SK-N-SH (cell line): ENCODE data around the gene TFB1M. TPM values are rescaled to one million over a fixed set of nuclear protein-coding genes. Genes with fewer than 3 reads are reported as not detected.

Experiments used
- CTCF ChIA-PET: fragments of 300-600, 350-600 bp; formaldehyde crosslinking; extraction: SDS; loops from one replicate; lab custom pipeline; 2021; lab: Yijun Ruan, JAX
- POLR2A ChIA-PET: fragments of 350-600 bp; sonication (Branson Sonifier 250); formaldehyde crosslinking; extraction: SDS; loops from one replicate; lab custom pipeline; 2020; ENCODE audit warnings: antibody characterized with exemption, inconsistent platforms; lab: Yijun Ruan, JAX
- DNase-seq: peaks from one replicate; pipeline ENCODE4 v3.0.0; 2012
- H2AFZ ChIP-seq: fragments of 200-600 bp; sonication (generic); 2 replicates; pipeline ENCODE4 v1.8.1; 2016; ENCODE audit warnings: antibody characterized with exemption, mild to moderate bottlenecking, low read depth
- H3F3A ChIP-seq: fragments of 200-600 bp; sonication (generic); replicated peaks from 2 replicates; pipeline ENCODE3; 2016; ENCODE audit warnings: antibody characterized with exemption, mild to moderate bottlenecking; ENCODE audit not compliant: insufficient read depth
- H3K27ac ChIP-seq, 2 experiments: fragments of 200-500 bp in 1 of 2; fragments of 200-600 bp in 1 of 2; sonication (Bioruptor generic) in 1 of 2; sonication (generic), shearing (Covaris generic) in 1 of 2; 2 replicates each; pipeline versions ENCODE4 v1.5.1 to v1.6.1; 2014 to 2016; ENCODE audit warnings: low read depth in 2 of 2, inconsistent platforms in 1 of 2, low read length in 1 of 2, mild to moderate bottlenecking in 1 of 2, mixed read lengths in 1 of 2
- H3K27me3 ChIP-seq: fragments of 200-600 bp; sonication (generic), shearing (Covaris generic); 2 replicates; pipeline ENCODE4 v1.6.1; 2016; ENCODE audit warnings: mixed run types; ENCODE audit not compliant: insufficient read depth
- H3K36me3 ChIP-seq, 2 experiments: fragments of 200-500 bp in 1 of 2; fragments of 200-600 bp in 1 of 2; sonication (Bioruptor generic) in 1 of 2; sonication (generic) in 1 of 2; replicated peaks in 1 of 2; 2 replicates each; pipeline versions ENCODE3 to v1.5.1; 2014 to 2016; ENCODE audit warnings: low read length in 1 of 2, mild to moderate bottlenecking in 1 of 2; ENCODE audit not compliant: insufficient read depth in 2 of 2, control insufficient read depth in 1 of 2
- H3K4me1 ChIP-seq, 2 experiments: fragments of 200-500 bp in 1 of 2; fragments of 200-600 bp in 1 of 2; sonication (Bioruptor generic) in 1 of 2; sonication (generic), shearing (Covaris generic) in 1 of 2; 2 replicates each; pipeline versions ENCODE4 v1.5.1 to v1.6.1; 2014 to 2016; ENCODE audit warnings: low read depth in 1 of 2, low read length in 1 of 2, mixed run types in 1 of 2; ENCODE audit not compliant: insufficient read depth in 2 of 2, control insufficient read depth in 1 of 2
- H3K4me2 ChIP-seq: fragments of 200-600 bp; sonication (generic), shearing (Covaris generic); 2 replicates; pipeline ENCODE4 v1.6.1; 2017; ENCODE audit warnings: mixed run types
- H3K4me3 ChIP-seq, 2 experiments: fragments of 200-500 bp in 1 of 2; fragments of 200-600 bp in 1 of 2; sonication (Bioruptor generic) in 1 of 2; sonication (generic), shearing (Covaris generic) in 1 of 2; 2 replicates each; pipeline versions ENCODE4 v1.5.1 to v1.8.1; 2014 to 2016; ENCODE audit warnings: low read depth in 2 of 2, inconsistent platforms in 1 of 2, low read length in 1 of 2, mild to moderate bottlenecking in 1 of 2, mixed read lengths in 1 of 2, moderate library complexity in 1 of 2
- H3K79me2 ChIP-seq: fragments of 200-600 bp; sonication (generic); 2 replicates; pipeline ENCODE4 v1.8.1; 2017; ENCODE audit warnings: mild to moderate bottlenecking; ENCODE audit not compliant: insufficient read depth
- H3K9ac ChIP-seq: fragments of 200-600 bp; sonication (generic); 2 replicates; pipeline ENCODE4 v1.6.1; 2017; ENCODE audit warnings: mixed run types
- H3K9me2 ChIP-seq: fragments of 200-600 bp; sonication (generic); 2 replicates; pipeline ENCODE4 v1.6.1; 2017; ENCODE audit warnings: mixed run types
- H3K9me3 ChIP-seq: fragments of 200-600 bp; sonication (generic); 2 replicates; pipeline ENCODE4 v1.6.1; 2017; ENCODE audit warnings: mixed run types, mild to moderate bottlenecking, moderate library complexity
- H4K20me1 ChIP-seq: fragments of 200-600 bp; sonication (generic); 2 replicates; pipeline ENCODE4 v1.6.1; 2017; ENCODE audit warnings: mild to moderate bottlenecking, mixed run types; ENCODE audit not compliant: insufficient read depth
- CHD2 ChIP-seq: fragments of 150-350 bp; IDR thresholded peaks from 2 replicates; pipeline ENCODE4 v1.6.1; 2018; ENCODE audit warnings: low read length; ENCODE audit not compliant: partially characterized antibody
- EP300 ChIP-seq, 2 experiments: IDR thresholded peaks; 2 replicates each; pipeline versions ENCODE4 v1.4.0 to v1.6.1; 2012; ENCODE audit warnings: borderline replicate concordance in 1 of 2, low read depth in 1 of 2, low read length in 1 of 2
- EZH2phosphoT487 ChIP-seq: fragments of 200-600 bp; sonication (generic); IDR thresholded peaks from 2 replicates; pipeline ENCODE4 v1.6.1; 2017; ENCODE audit warnings: low read depth, mixed run types, mild to moderate bottlenecking, antibody characterized with exemption, moderate library complexity, borderline replicate concordance
- FOSL2 ChIP-seq: IDR thresholded peaks from 2 replicates; pipeline ENCODE4 v1.4.0; 2012; ENCODE audit warnings: low read depth, mild to moderate bottlenecking, moderate library complexity, borderline replicate concordance
- FOXJ3 ChIP-seq: sonication (generic); formaldehyde crosslinking; IDR thresholded peaks from 2 replicates; pipeline ENCODE4 v1.5.1; 2020; ENCODE audit warnings: mild to moderate bottlenecking, missing genetic modification reagents
- FOXM1 ChIP-seq: IDR thresholded peaks from 2 replicates; pipeline ENCODE4 v1.4.0; 2012; ENCODE audit warnings: low read depth, mild to moderate bottlenecking
- GABPA ChIP-seq: IDR thresholded peaks from 2 replicates; pipeline ENCODE4 v1.4.0; 2012; ENCODE audit warnings: low read depth, mild to moderate bottlenecking
- GATA2 ChIP-seq: sonication (generic); formaldehyde crosslinking; IDR thresholded peaks from 2 replicates; pipeline ENCODE4 v1.5.0; 2020; ENCODE audit warnings: mild to moderate bottlenecking, missing genetic modification reagents
- IRF3 ChIP-seq: fragments of 150-350 bp; IDR thresholded peaks from 2 replicates; pipeline ENCODE4 v1.6.1; 2016; ENCODE audit warnings: mild to moderate bottlenecking, low read depth, low read length
- MEF2A ChIP-seq: IDR thresholded peaks from 2 replicates; pipeline ENCODE4 v1.4.0; 2012; ENCODE audit warnings: low read depth, borderline replicate concordance
- NRF1 ChIP-seq: IDR thresholded peaks from 2 replicates; pipeline ENCODE4 v1.6.1; 2012; ENCODE audit warnings: low read depth, mild to moderate bottlenecking, low read length
- PBX3 ChIP-seq: IDR thresholded peaks from 2 replicates; pipeline ENCODE4; 2012
- POLR2AphosphoS5 ChIP-seq: IDR thresholded peaks from 2 replicates; pipeline ENCODE4 v1.6.1; 2012; ENCODE audit warnings: low read depth, low read length
- RAD21 ChIP-seq: IDR thresholded peaks from 2 replicates; pipeline ENCODE4 v1.6.1; 2012; ENCODE audit warnings: mild to moderate bottlenecking, low read length
- REST ChIP-seq: IDR thresholded peaks from 2 replicates; pipeline ENCODE4 v1.6.1; 2012; ENCODE audit warnings: mild to moderate bottlenecking, low read depth, low read length, moderate library complexity
- RFX5 ChIP-seq: IDR thresholded peaks from 2 replicates; pipeline ENCODE4 v1.6.1; 2012; ENCODE audit warnings: mild to moderate bottlenecking, improper control_type of control experiment, low read length
- RXRA ChIP-seq: IDR thresholded peaks from 2 replicates; pipeline ENCODE4 v1.4.0; 2012; ENCODE audit warnings: low read depth, mild to moderate bottlenecking, borderline replicate concordance
- SIN3A ChIP-seq: IDR thresholded peaks from 2 replicates; pipeline ENCODE4 v1.6.1; 2012; ENCODE audit warnings: low read depth, mild to moderate bottlenecking, low read length, moderate library complexity, borderline replicate concordance
- SMC3 ChIP-seq: IDR thresholded peaks from 2 replicates; pipeline ENCODE4 v1.6.1; 2012; ENCODE audit warnings: low read depth, low read length, improper control_type of control experiment
- TAF1 ChIP-seq: IDR thresholded peaks from 2 replicates; pipeline ENCODE4 v1.6.1; 2012; ENCODE audit warnings: low read depth, mild to moderate bottlenecking, low read length, moderate library complexity, borderline replicate concordance
- TCF12 ChIP-seq: IDR thresholded peaks from 2 replicates; pipeline ENCODE4 v1.4.0; 2012
- TEAD4 ChIP-seq: IDR thresholded peaks from 2 replicates; pipeline ENCODE4 v1.4.0; 2012; ENCODE audit warnings: mild to moderate bottlenecking, borderline replicate concordance; ENCODE audit not compliant: insufficient read depth
- YY1 ChIP-seq: IDR thresholded peaks from 2 replicates; pipeline ENCODE4 v1.4.0; 2012; ENCODE audit warnings: low read depth, mild to moderate bottlenecking
- WGBS: methylation state at CpG from one replicate; pipeline ENCODE4 v1.1.6; 2017; ENCODE audit warnings: low lambda C conversion rate; 5-methylcytosine and 5-hydroxymethylcytosine counted together
- polyA plus RNA-seq, 3 experiments: library from polyadenylated mRNA; depleted of rRNA; stranded (reverse); fragments of >200 nt; gene quantifications; 2 replicates each; pipeline ENCODE4 v1.2.3, GENCODE V29; 2012
- TF ChIP-seq, protein P1 (sequence below): IDR thresholded peaks from 2 replicates; pipeline ENCODE4 v1.4.0; 2012; ENCODE audit warnings: low read depth
- TF ChIP-seq, protein P2 (sequence below): fragments of 200-600 bp; sonication (generic); IDR thresholded peaks from 2 replicates; pipeline ENCODE4 v1.6.1; 2017; ENCODE audit warnings: antibody characterized with exemption, mild to moderate bottlenecking, moderate library complexity

Gene TFB1M
- 28.4 and 36.1 TPM in 2 replicates for polyA plus RNA-seq (2012; rRNA removed)
- polyA plus RNA-seq (2012; cell fraction: cytosol; rRNA removed) = 29.4 and 31.6 TPM in 2 replicates
- polyA plus RNA-seq (2012; cell fraction: nucleus; rRNA removed) = 64.7 and 89.2 TPM in 2 replicates

DNA sequence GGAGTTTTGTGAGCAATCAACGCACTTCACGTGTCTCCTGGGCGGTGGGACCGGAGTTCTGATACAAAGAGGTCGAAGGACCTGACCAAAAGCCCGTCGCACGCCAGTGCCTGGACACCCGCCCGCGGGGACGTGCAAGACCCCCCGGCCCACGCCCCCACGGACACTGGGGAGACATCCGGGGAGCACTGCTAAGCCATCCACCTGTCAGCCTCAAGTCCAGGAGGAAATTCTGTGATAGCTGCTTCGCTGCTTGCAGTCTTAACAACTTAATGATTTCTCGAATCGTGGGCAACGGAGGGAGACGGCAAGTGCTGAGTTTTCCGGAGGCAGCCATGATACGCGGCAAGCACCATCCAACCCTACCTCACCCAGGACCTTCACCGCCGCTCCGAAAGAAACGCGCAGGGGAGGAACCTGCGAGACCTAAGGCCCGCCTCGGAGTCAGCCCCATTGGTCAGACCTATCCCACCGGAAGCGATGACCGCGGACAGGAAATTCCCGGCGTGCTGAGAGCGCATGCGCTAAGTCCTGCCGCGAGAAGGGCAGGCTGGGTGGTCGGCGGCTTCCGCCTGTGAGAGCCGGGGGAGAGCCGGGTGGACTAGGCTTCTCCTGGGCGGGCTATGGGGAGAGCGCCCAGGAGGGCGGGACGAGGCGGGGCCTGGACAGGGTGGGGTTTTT, at the start of gene TFB1M:
Gene TFB1M, minus strand, starts transcription at position 393 of the 681 bp plus-strand sequence. Its CDS starts 56 bp downstream, at position 337.
- Histone ChIP-seq H3K27me3 (no peaks in the 10 kb centered on the region), H3K4me1 (peaks cover 15 to 22% of the 10 kb centered on the region in 2 experiments), H3K36me3 (peaks cover 21 to 31% of the 10 kb centered on the region in 2 experiments), H3K4me3 (peak within 1 kb of the TSS; percentile 95 to 99), H3K9me2 (no peaks in the 10 kb centered on the region), H4K20me1 (no peaks in the 10 kb centered on the region), H3K4me2 (peak within 1 kb of the TSS; percentile 84), H3F3A (peaks cover 16% of the 10 kb centered on the region), H3K9me3 (no peaks in the 10 kb centered on the region), H3K79me2 (peaks cover 47% of the 10 kb centered on the region), H2AFZ (peak within 1 kb of the TSS; percentile 92), H3K9ac (peak within 1 kb of the TSS; percentile 91), H3K27ac (peak within 1 kb of the TSS; percentile 83 to 97)
- ChIA-PET CTCF (interaction anchor here (0.8 to 2.3 kb wide), 4 partner anchors 26 to 51 kb away, joined by 3 to 7 read pairs (median 5); partner anchors contain the start of gene CLDN20), POLR2A (interaction anchor here (0.7 to 1.2 kb wide), 3 partner anchors 51 to 715 kb away, joined by 3 to 5 read pairs (median 4); no protein-coding TSS in a partner anchor)
- DNase-seq = peak; percentile 92
- 0% methylated on average over 11 of the region's 52 CpGs for WGBS
- TF ChIP-seq GATA2 = no peak
- TF ChIP-seq TAF1 = peak; percentile 73
- TF ChIP-seq RXRA = no peak
- no peak for TF ChIP-seq FOXJ3 (CRISPR knock-in tag)
- TF ChIP-seq SMC3 = no peak
- TF ChIP-seq TEAD4 = no peak
- TF ChIP-seq NRF1 = peak; percentile 65
- no peak for TF ChIP-seq RAD21
- peak; percentile 20; the same call in 1 of the 2 replicates for TF ChIP-seq SIN3A
- TF ChIP-seq FOSL2 = no peak
- no peak for TF ChIP-seq EP300 (IDR thresholded peaks at IDR 0.05; ENCODE audit: borderline replicate concordance in 1 of 2, low read depth in 1 of 2, low read length in 1 of 2)
- TF ChIP-seq, protein P1, sequence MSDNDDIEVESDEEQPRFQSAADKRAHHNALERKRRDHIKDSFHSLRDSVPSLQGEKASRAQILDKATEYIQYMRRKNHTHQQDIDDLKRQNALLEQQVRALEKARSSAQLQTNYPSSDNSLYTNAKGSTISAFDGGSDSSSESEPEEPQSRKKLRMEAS = no peak
- TF ChIP-seq TCF12 = no peak
- TF ChIP-seq REST = no peak
- TF ChIP-seq IRF3 = no peak
- TF ChIP-seq EZH2phosphoT487 = no peak
- TF ChIP-seq MEF2A = no peak
- TF ChIP-seq CHD2 = peak; percentile 31
- peak; percentile 70; the same call in 1 of the 2 replicates for TF ChIP-seq YY1
- no peak for TF ChIP-seq FOXM1
- peak; percentile 84 for TF ChIP-seq GABPA
- TF ChIP-seq, protein P2, sequence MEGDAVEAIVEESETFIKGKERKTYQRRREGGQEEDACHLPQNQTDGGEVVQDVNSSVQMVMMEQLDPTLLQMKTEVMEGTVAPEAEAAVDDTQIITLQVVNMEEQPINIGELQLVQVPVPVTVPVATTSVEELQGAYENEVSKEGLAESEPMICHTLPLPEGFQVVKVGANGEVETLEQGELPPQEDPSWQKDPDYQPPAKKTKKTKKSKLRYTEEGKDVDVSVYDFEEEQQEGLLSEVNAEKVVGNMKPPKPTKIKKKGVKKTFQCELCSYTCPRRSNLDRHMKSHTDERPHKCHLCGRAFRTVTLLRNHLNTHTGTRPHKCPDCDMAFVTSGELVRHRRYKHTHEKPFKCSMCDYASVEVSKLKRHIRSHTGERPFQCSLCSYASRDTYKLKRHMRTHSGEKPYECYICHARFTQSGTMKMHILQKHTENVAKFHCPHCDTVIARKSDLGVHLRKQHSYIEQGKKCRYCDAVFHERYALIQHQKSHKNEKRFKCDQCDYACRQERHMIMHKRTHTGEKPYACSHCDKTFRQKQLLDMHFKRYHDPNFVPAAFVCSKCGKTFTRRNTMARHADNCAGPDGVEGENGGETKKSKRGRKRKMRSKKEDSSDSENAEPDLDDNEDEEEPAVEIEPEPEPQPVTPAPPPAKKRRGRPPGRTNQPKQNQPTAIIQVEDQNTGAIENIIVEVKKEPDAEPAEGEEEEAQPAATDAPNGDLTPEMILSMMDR = no peak
- TF ChIP-seq RFX5 = no peak
- no peak for TF ChIP-seq PBX3
- TF ChIP-seq POLR2AphosphoS5 = peak; percentile 45; the same call in 1 of the 2 replicates
